ENCODE measurements around the gene RASAL3. TPM values are rescaled to one million over a fixed set of nuclear protein-coding genes. Genes with fewer than 3 reads are reported as not detected.

Gene RASAL3
- 1 to 10 TPM; 2.8 to 4.3 TPM for total RNA-seq

GRCh38 chr19:15464394-15465385 lies at the start of gene RASAL3:
Gene RASAL3, minus strand, starts transcription at chr19:15464544. Its CDS starts 186 bp downstream, at chr19:15464358.
- intact Hi-C loops (cut with DNase I): no loop called here
- no peak for DNase-seq (ENCODE audit: low spot score)
- TF ChIP-seq POLR2AphosphoS5 (IDR thresholded peaks at IDR 0.05) (no peak), POLR2A (IDR thresholded peaks at IDR 0.05) (no peak), CTCF (IDR thresholded peaks at IDR 0.05) (no peak)
- no peak within 1 kb of the TSS for H3K27ac ChIP-seq
- no peaks in the 10 kb centered on the region for H3K9me3 ChIP-seq
- H3K27me3 ChIP-seq (replicated peaks; ENCODE audit: insufficient read depth): peaks cover 5% of the 10 kb centered on the region
- H3K4me1 ChIP-seq (replicated peaks): no peaks in the 10 kb centered on the region
- H3K4me3 ChIP-seq: peak within 1 kb of the TSS; percentile 17 to 18
- H3K36me3 ChIP-seq: no peaks in the 10 kb centered on the region
- WGBS: 32% methylated on average over 17 of the region's 17 CpGs

DNA sequence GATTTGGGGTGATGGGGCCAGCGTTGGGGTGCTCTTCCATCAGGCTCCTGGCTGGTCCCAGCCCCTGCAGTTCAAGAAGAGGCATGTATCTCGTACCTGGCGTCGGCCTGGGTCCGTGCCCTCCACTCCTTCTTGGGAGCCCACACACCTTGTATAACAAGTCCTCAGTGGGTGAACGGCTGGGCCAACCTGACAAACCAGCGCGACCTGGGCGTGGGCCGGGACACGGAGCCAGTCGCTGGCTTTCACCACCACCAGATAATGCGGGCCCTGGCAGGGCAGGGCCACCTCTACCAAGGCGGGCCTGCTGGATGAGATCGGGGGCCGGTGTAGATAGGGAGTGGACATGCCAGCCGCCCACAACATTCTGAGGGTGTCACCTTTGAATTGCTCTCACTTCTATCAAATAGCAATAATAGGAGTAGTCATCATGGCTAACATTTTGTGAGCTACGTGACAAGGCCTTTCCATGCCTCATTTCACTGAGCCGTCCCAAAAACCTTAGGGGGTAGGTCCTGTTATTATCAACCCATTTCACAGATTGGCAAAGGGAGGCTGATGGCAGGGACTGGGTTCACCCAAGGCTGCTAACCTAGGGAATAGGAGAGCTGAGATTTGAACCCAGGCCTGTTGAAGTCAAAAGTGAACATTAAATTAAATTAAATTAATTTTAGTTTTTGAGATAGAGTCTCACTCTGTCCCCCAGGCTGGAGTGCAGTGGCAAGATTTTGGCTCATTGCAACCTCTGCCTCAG lies 47.5 kb upstream of the RASAL3 start:
- 61% methylated on average over 15 of the region's 19 CpGs for WGBS
- no peak overlapping the region for H3K27ac ChIP-seq
- no peaks in the 10 kb centered on the region for H3K36me3 ChIP-seq
- H3K9me3 ChIP-seq: no peaks in the 10 kb centered on the region
- no peak overlapping the region for H3K4me3 ChIP-seq
- peak; percentile 29 for DNase-seq (ENCODE audit: low spot score)
- peaks cover 2% of the 10 kb centered on the region for H3K27me3 ChIP-seq (replicated peaks; ENCODE audit: insufficient read depth)
- intact Hi-C loops (cut with DNase I): no loop called here
- no peaks in the 10 kb centered on the region for H3K4me1 ChIP-seq (replicated peaks)
- TF ChIP-seq POLR2A (IDR thresholded peaks at IDR 0.05) (no peak), CTCF (IDR thresholded peaks at IDR 0.05) (no peak), POLR2AphosphoS5 (IDR thresholded peaks at IDR 0.05) (no peak)

DNA sequence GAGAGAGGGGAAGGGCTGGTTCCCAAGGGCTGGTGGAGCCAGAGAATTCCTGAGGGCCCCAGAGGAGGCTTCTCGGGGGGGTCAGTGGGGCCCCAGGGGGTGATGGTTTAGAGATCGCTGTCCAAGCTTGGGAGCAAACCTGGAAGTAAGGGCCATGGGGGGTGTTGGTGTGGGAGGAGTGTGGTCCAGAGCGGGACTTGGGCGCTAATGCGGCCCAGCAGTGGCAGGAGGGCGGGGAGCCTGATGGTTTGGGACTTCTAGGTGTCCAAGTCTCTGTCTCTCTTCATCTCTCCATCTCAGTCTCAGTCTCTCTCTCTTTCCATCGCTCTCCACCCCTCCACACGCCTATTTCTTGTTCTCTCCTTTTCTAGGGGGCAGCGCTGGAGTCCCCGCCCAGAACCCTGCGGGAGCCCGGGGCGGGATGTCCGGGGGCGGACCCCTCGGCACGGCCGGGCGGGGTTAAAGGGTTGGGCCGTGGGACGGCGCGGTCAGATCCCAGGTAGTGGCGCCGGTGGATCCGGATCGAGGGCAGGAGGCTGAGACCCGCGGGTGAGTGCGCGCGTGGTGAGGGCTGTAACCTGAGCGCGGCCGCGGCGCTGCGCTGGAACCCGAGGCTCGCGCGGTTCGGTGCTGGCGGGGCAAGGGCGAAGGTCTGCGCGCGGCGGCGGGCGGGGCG lies 43.8 kb upstream of the RASAL3 start, which contains the start of gene CYP4F22:
Gene CYP4F22, plus strand, starts transcription at position 491 of the 676 bp plus-strand sequence. CDS start 16,812 bp downstream, outside the sequence.
- WGBS: 3% methylated on average over 48 of the region's 52 CpGs
- DNase-seq (ENCODE audit: low spot score): no peak
- Histone ChIP-seq H3K27me3 (replicated peaks; ENCODE audit: insufficient read depth) (peaks cover 2% of the 10 kb centered on the region), H3K4me1 (replicated peaks) (no peaks in the 10 kb centered on the region), H3K4me3 (peak within 1 kb of the TSS; percentile 12 to 30), H3K9me3 (no peaks in the 10 kb centered on the region), H3K27ac (no peak within 1 kb of the TSS), H3K36me3 (no peaks in the 10 kb centered on the region)
- intact Hi-C loops (cut with DNase I): no loop called here
- TF ChIP-seq CTCF (IDR thresholded peaks at IDR 0.05) (no peak), POLR2A (IDR thresholded peaks at IDR 0.05) (no peak), POLR2AphosphoS5 (IDR thresholded peaks at IDR 0.05) (no peak)

GRCh38 chr19:15507068-15508034 lies 43.0 kb upstream of the RASAL3 start:
- intact Hi-C loops (cut with DNase I): no loop called here
- Histone ChIP-seq H3K27ac (no peak overlapping the region), H3K27me3 (replicated peaks; ENCODE audit: insufficient read depth) (peaks cover 2% of the 10 kb centered on the region), H3K9me3 (no peaks in the 10 kb centered on the region), H3K4me3 (no peak overlapping the region), H3K4me1 (replicated peaks) (no peaks in the 10 kb centered on the region), H3K36me3 (no peaks in the 10 kb centered on the region)
- no peak for TF ChIP-seq POLR2AphosphoS5 (IDR thresholded peaks at IDR 0.05)
- TF ChIP-seq CTCF (IDR thresholded peaks at IDR 0.05): no peak
- TF ChIP-seq POLR2A (IDR thresholded peaks at IDR 0.05): no peak
- DNase-seq (ENCODE audit: low spot score): no peak
- 56% methylated on average over 14 of the region's 14 CpGs for WGBS
